KOPT-K1 (cell line): ENCODE results near the gene WDR20.

Experiments
- H3K27ac ChIP-seq: fragments of 200-600 bp; sonication (generic); 2 replicates; pipeline ENCODE4 v1.5.1; 2016; ENCODE audit warnings: antibody characterized with exemption, mild to moderate bottlenecking, low read depth, low read length; ENCODE audit not compliant: poor library complexity, severe bottlenecking
- H3K36me3 ChIP-seq: fragments of 200-600 bp; sonication (generic); 2 replicates; pipeline ENCODE4 v1.5.1; 2017; ENCODE audit warnings: antibody characterized with exemption, mild to moderate bottlenecking, low read length, moderate library complexity; ENCODE audit not compliant: insufficient read depth
- H3K9me3 ChIP-seq: fragments of 200-600 bp; sonication (generic); 2 replicates; pipeline ENCODE4 v1.5.1; 2017; ENCODE audit warnings: antibody characterized with exemption, low read length, mild to moderate bottlenecking; ENCODE audit not compliant: insufficient read depth, poor library complexity, severe bottlenecking

WDR20 gene

DNA sequence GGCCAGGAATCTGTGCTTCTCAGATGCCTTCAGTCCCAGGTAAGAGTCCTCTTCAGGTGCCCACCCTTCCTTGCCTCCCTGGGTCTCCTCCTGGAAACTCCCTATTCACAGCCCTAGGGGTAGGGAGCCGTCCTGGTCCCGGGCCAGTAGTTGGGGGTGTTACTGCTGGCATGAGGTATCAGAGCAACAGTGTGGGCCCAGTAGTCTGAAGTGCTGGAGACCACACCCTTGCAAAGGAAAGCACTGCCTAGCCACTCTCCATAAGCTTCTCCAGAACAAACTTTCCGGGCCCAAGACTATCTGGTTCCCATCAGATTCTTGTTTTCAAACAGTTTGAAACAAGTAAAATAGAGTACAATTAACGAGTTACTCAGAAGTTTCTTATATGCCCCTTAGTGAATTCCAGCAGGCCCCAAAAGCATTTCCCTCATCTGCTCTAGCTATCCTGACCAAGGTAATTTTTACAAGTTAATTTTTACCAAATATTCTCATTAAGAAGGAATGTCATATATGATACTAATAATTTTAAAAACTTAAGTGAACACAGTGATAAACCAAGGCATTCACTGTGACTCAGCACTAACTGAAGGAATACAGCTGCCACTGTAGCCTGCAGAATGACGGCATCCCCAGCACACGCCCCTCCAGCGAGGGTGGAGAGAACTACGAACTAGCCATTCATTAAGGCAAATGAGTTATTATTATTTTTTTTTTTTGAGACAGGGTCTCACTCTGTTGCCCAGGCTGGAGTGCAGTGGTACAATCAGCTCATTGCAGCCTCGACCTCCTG, 115.9 kb downstream of the WDR20 start:
- Histone ChIP-seq H3K27ac (no peak overlapping the region), H3K36me3 (no peaks in the 10 kb centered on the region), H3K9me3 (no peaks in the 10 kb centered on the region)

DNA sequence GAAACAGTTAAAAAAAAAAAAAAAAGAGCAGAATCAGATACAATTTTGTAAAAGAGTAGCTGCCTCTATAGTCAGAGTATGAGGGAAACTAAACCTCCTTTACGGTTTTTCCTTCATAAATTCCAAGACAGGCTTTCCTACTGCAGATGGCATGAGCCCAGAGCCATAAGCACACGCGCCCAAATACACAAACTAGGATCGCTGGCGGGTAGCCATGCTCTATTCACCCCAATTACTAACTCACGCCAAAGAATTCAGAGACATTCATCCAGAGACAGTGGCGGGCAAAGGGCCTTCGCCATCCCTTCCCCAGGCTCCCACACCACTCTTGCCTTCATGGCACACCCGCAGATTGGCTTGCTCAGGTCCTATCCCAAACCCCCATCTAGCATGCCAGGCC, 117.0 kb downstream of the WDR20 start:
- Histone ChIP-seq H3K27ac (no peak overlapping the region), H3K36me3 (no peaks in the 10 kb centered on the region), H3K9me3 (no peaks in the 10 kb centered on the region)

DNA sequence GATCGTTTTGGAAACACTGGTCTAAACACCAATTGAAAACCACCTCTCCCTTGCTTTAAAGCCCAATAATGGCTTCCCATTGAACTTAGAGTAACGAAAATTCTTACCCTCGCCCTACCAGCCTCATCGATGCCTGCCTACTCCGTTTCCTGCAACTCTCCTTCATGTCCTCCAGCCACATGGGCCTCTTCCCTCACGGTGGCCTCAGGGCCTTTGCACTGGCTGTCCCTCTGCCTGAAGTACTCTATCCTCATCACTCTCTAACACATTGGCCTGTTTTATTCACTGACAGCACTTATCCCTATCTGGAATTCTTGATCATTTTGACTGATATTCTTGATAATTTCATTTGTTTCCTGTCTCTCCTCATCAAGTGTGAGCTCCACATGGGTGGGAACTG, 118.4 kb downstream of the WDR20 start:
- Histone ChIP-seq H3K9me3 (no peaks in the 10 kb centered on the region), H3K27ac (no peak overlapping the region), H3K36me3 (no peaks in the 10 kb centered on the region)
